AG04450 (cell line): ENCODE measurements around the gene OR10Z1. TPM values are rescaled to one million over a fixed set of nuclear protein-coding genes. Genes with fewer than 3 reads are reported as not detected.

ENCODE experiments used
- CTCF ChIA-PET: fragments of 300-600, 350-600 bp; formaldehyde crosslinking; extraction: SDS; loops from one replicate; lab custom pipeline; 2022; ENCODE audit warnings: antibody characterized with exemption, inconsistent platforms; lab: Charles Lee
- POLR2A ChIA-PET: fragments of 350-600 bp; formaldehyde crosslinking; extraction: SDS; loops from one replicate; lab custom pipeline; 2021; ENCODE audit warnings: antibody characterized with exemption, inconsistent platforms; lab: Yijun Ruan, JAX
- DNase-seq: peaks from one replicate; pipeline ENCODE4 v3.0.0-alpha.2; 2011; ENCODE audit warnings: low read depth, low spot score
- H3K27ac ChIP-seq: one replicate; pipeline ENCODE4 v1.5.1; 2012; ENCODE audit warnings: low read depth, low read length, control low read depth
- H3K27me3 ChIP-seq: one replicate; pipeline ENCODE4 v1.6.0; 2012; ENCODE audit warnings: low read length; ENCODE audit not compliant: control insufficient read depth, insufficient read depth
- H3K4me3 ChIP-seq: 2 replicates; pipeline ENCODE4 v1.5.1; 2011; ENCODE audit warnings: mild to moderate bottlenecking, low read depth, low read length, control low read depth
- H3K9me3 ChIP-seq: 2 replicates; pipeline ENCODE4 v1.5.1; 2012; ENCODE audit warnings: low read length; ENCODE audit not compliant: control insufficient read depth, insufficient read depth
- polyA plus RNA-seq: library from polyadenylated mRNA; depleted of rRNA; stranded (reverse); fragments of >200 nt; gene quantifications from 2 replicates; pipeline ENCODE4 v1.2.3, GENCODE V29; 2011
- TF ChIP-seq, protein P1 (sequence below): IDR thresholded peaks from 2 replicates; pipeline ENCODE4 v1.5.1; 2011; ENCODE audit warnings: low read depth, low read length, control low read depth, inconsistent platforms

The OR10Z1 gene
- polyA plus RNA-seq, 1 experiment: not detected

DNA sequence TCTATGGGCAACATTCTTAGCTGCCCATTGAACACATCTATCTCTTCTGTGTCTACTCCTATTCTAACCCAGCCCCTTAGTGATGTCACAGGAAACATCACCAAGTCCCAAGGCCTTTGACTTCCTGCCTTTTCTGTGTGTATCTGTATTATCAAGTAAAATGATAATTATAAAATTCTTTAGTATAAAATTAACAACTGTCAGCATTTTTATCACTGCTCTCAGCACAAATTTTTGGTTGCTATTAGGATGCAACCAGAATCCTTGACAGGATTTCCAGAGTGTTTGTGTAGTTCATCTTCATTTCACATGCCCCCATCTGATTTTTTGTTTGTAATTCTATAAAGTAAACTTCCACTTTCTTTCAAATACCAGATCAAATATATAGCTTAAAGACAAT, 33.8 kb downstream of the OR10Z1 start:
- no peak overlapping the region for H3K27ac ChIP-seq
- CTCF ChIA-PET: interaction anchor here (0.6 kb wide), 1 partner anchor 101 kb away, joined by 5 read pairs; no protein-coding TSS in a partner anchor
- TF ChIP-seq, protein P1, sequence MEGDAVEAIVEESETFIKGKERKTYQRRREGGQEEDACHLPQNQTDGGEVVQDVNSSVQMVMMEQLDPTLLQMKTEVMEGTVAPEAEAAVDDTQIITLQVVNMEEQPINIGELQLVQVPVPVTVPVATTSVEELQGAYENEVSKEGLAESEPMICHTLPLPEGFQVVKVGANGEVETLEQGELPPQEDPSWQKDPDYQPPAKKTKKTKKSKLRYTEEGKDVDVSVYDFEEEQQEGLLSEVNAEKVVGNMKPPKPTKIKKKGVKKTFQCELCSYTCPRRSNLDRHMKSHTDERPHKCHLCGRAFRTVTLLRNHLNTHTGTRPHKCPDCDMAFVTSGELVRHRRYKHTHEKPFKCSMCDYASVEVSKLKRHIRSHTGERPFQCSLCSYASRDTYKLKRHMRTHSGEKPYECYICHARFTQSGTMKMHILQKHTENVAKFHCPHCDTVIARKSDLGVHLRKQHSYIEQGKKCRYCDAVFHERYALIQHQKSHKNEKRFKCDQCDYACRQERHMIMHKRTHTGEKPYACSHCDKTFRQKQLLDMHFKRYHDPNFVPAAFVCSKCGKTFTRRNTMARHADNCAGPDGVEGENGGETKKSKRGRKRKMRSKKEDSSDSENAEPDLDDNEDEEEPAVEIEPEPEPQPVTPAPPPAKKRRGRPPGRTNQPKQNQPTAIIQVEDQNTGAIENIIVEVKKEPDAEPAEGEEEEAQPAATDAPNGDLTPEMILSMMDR: no peak
- H3K27me3 ChIP-seq: no peaks in the 10 kb centered on the region
- no peak overlapping the region for H3K4me3 ChIP-seq
- H3K9me3 ChIP-seq: no peaks in the 10 kb centered on the region
- POLR2A ChIA-PET: no interaction called here
- no peak for DNase-seq

DNA sequence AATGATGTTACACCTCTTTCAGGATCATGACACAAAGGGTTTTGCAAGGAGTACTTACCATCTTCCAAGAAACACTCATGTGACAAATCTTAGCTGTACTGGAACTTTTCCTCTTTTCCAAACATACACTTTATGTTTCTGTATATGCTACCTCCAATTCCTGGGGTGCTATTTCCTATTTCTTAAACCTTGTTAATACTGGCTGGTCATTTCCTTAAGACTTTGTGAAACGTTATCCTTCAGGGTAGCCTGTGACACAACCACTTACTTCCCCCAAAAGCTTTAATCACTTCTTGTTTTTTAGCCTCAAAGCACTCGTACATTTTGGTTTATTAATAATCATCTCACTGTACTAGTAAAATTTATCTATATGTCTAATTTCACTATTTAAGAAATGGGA, 39.4 kb downstream of the OR10Z1 start:
- Histone ChIP-seq H3K4me3 (no peak overlapping the region), H3K27me3 (no peaks in the 10 kb centered on the region), H3K9me3 (no peaks in the 10 kb centered on the region), H3K27ac (no peak overlapping the region)
- TF ChIP-seq, protein P1: no peak
- POLR2A ChIA-PET: no interaction called here
- CTCF ChIA-PET: no interaction called here
- no peak for DNase-seq

DNA sequence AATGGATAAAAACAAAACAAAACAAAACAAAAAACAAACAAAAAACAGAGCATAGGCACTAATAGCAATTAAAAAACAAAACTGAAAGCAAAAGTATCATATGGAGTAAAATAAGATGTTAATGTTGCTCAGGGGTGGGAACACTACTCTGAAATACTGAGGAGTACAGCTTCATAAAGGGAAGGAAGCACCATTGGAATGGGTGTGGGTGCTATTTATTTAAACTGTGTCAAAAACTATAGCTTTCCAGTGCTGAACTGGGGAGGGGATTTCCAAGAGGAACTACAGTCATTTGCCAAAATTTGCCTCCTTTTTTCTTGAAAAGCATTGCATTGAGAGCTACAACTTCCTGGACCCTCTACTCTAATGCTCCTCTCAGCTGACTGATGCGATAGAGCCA, 41.4 kb downstream of the OR10Z1 start:
- no peak for DNase-seq
- no peaks in the 10 kb centered on the region for H3K9me3 ChIP-seq
- TF ChIP-seq, protein P1: no peak
- H3K27ac ChIP-seq: no peak overlapping the region
- ChIA-PET POLR2A (no interaction called here), CTCF (no interaction called here)
- no peak overlapping the region for H3K4me3 ChIP-seq
- H3K27me3 ChIP-seq: no peaks in the 10 kb centered on the region

DNA sequence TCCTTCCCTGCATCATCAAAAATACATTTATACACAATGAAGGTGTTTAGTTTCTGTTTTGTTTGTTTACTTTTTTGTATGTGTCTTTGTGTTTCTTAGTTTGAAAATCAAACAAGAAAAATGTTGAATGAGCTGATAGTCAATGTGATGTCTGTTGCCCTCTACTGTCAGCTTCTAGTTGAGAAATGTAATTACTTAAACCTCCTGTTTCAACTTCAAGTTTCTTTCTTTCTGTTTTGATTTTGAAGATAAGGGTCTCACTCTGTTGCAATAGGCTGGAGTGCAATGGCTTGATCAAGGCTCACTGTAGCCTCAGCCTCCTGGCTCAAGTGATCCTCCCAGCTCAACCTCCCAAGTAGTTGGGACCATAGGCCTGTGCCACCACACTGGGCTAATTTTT, 44.0 kb downstream of the OR10Z1 start:
- POLR2A ChIA-PET: no interaction called here
- CTCF ChIA-PET: no interaction called here
- TF ChIP-seq, protein P1: no peak

GRCh38 chr1:158652721-158653334, 47.8 kb downstream of the OR10Z1 start:
- no peaks in the 10 kb centered on the region for H3K9me3 ChIP-seq
- TF ChIP-seq, protein P1: no peak
- POLR2A ChIA-PET: no interaction called here
- H3K4me3 ChIP-seq: no peak overlapping the region
- CTCF ChIA-PET: no interaction called here
- H3K27me3 ChIP-seq: no peaks in the 10 kb centered on the region
- DNase-seq: no peak
- H3K27ac ChIP-seq: no peak overlapping the region

More for the DNA sequence above, 44.0 kb downstream of the OR10Z1 start:
- no peaks in the 10 kb centered on the region for H3K27me3 ChIP-seq
- no peaks in the 10 kb centered on the region for H3K9me3 ChIP-seq
- no peak overlapping the region for H3K4me3 ChIP-seq
- no peak overlapping the region for H3K27ac ChIP-seq
- DNase-seq: no peak
